Thoracic aorta (tissue), 2 donors: Measurements from ENCODE around the gene TAF1. TPM values are rescaled to one million over a fixed set of nuclear protein-coding genes. Genes with fewer than 3 reads are reported as not detected.

Source experiments
- ATAC-seq: fragments of 150-250 bp; one replicate; pipeline ENCODE4 v1.8.0; 2017; ENCODE audit warnings: low read depth; ENCODE audit not compliant: insufficient number of reproducible peaks, low FRiP score
- DNase-seq: peaks from one replicate; pipeline ENCODE4 v3.0.0-alpha.2; 2020; ENCODE audit warnings: low spot score
- H3K27ac ChIP-seq, 2 donors: fragments of 200-600 bp; sonication (generic); 1 replicate in 1 of 2; 2 replicates in 1 of 2; pipeline ENCODE4 v1.5.1; 2016; ENCODE audit warnings: mild to moderate bottlenecking in 2 of 2, moderate library complexity in 2 of 2
- H3K27me3 ChIP-seq: fragments of 200-600 bp; sonication (generic); replicated peaks from 2 replicates; pipeline ENCODE4 v1.6.0; 2016; ENCODE audit warnings: mild to moderate bottlenecking; ENCODE audit not compliant: insufficient read depth
- H3K36me3 ChIP-seq: fragments of 200-600 bp; sonication (generic); one replicate; pipeline ENCODE4 v1.5.1; 2016
- H3K4me1 ChIP-seq, 2 donors: fragments of 200-600 bp; sonication (generic); 1 replicate in 1 of 2; 2 replicates in 1 of 2; pipeline versions ENCODE4 v1.5.1 to v1.6.0; 2016; ENCODE audit warnings: low read depth in 2 of 2, mild to moderate bottlenecking in 1 of 2; ENCODE audit not compliant: control insufficient read depth in 1 of 2
- H3K4me3 ChIP-seq: fragments of 200-600 bp; sonication (generic); 2 replicates; pipeline ENCODE4 v1.5.1; 2016; ENCODE audit warnings: mild to moderate bottlenecking
- H3K9me3 ChIP-seq: fragments of 200-600 bp; sonication (generic); 2 replicates; pipeline ENCODE4 v1.5.1; 2016
- CTCF ChIP-seq: fragments of 200-600 bp; sonication (generic); IDR thresholded peaks from one replicate; pipeline ENCODE4 v1.5.1; 2019; ENCODE audit warnings: antibody characterized with exemption
- total RNA-seq, 2 donors: library from RNA; depleted of rRNA; stranded (reverse); fragments of >200 nt; gene quantifications; one replicate each; pipeline versions ENCODE4 v1.1.0 to v1.2.3, GENCODE V29; 2016

The TAF1 gene
- total RNA-seq, 2 donors from 2014 or later, result 38.0 to 81.0 TPM

DNA sequence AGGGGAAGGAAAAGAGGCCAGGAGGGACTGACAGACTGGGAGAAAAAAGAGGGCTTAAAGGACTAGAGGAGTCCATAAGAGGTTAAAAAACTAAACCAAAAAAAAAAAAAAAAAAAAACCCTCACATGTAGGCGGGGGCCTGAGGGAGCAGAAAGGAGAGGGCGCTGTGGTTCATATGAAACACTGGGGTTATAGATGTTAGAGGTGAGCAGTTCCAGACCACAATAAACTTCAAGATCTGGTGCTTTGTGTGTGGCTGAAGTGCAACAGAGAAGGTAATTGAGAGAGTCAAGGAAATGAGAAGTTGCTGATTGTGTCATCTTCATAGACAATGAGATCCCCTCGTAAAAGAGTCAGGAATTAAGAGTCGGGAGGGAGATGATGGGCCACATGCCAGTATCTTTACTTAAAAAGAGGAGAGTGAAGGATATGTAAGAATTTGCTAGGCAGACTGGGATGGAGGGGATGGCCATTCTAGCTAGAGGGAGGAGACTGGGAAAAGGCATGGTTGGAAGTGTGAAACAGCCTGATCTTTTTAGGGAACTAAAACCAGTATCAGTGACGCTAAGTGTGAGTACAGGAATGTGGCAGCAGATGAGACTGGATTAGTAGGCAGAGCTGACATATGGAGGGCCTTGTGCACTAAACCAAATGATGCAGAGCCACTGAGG, 148.3 kb downstream of the TAF1 start:
- Histone ChIP-seq H3K27me3 (no peaks in the 10 kb centered on the region), H3K4me1 (no peaks in the 10 kb centered on the region), H3K4me3 (no peak overlapping the region), H3K9me3 (no peaks in the 10 kb centered on the region), H3K36me3 (no peaks in the 10 kb centered on the region), H3K27ac (no peak overlapping the region)
- DNase-seq (no peak), ATAC-seq (no peak)
- no peak for TF ChIP-seq CTCF

- TF ChIP-seq CTCF, result no peak
- Histone ChIP-seq H3K4me1 (no peaks in the 10 kb centered on the region), H3K9me3 (no peaks in the 10 kb centered on the region), H3K36me3 (no peaks in the 10 kb centered on the region), H3K27me3 (no peaks in the 10 kb centered on the region), H3K4me3 (no peak overlapping the region), H3K27ac (no peak overlapping the region)
- ATAC-seq (no peak), DNase-seq (no peak)
These were observed 148.9 kb downstream of the TAF1 start for GRCh38 chrX:71515038-71515396.

Other genes with a start within 250 kb of the TAF1 start
- 10 to 100 TPM; 22.9 to 48.8 TPM for gene MED12, start 247.8 kb upstream of the TAF1 start, total RNA-seq
- 1 to 10 TPM; 1.1 to 1.8 TPM for gene NLGN3, start 221.5 kb upstream of the TAF1 start, total RNA-seq
- gene GJB1, start 143.1 kb upstream of the TAF1 start, total RNA-seq, result not detected
- 10 to 100 TPM; 14.7 to 21.9 TPM for gene ZMYM3, start 112.2 kb upstream of the TAF1 start, total RNA-seq
- 100 to 1,000 TPM; 168 to 243 TPM for gene NONO, start 82.7 kb upstream of the TAF1 start, total RNA-seq
- 10 to 100 TPM; 18.5 to 52.6 TPM for gene ITGB1BP2, start 64.6 kb upstream of the TAF1 start, total RNA-seq
- gene OGT, start 166.7 kb downstream of the TAF1 start, total RNA-seq, result 100 to 1,000 TPM; 196 to 258 TPM
- gene GCNA, start 212.1 kb downstream of the TAF1 start, total RNA-seq, result 1 to 10 TPM; 5.1 to 5.4 TPM